Endothelial cell of umbilical vein (primary cell): ENCODE data around the gene TOR1B. TPM values are rescaled to one million over a fixed set of nuclear protein-coding genes. Genes with fewer than 3 reads are reported as not detected.

ENCODE experiments used
- BruUV-seq: library from RNA; stranded (reverse); fragments of 400-500 nt; replicated peaks from 2 replicates; lab custom pipeline; 2021; lab: Mats Ljungman, UMichigan
- CTCF ChIA-PET: fragments of 300-600, 350-600 bp; sonication (Branson Sonifier 250); formaldehyde crosslinking; loops from one replicate; lab custom pipeline; 2021; ENCODE audit warnings: antibody characterized with exemption, inconsistent platforms; lab: Charles Lee
- POLR2A ChIA-PET: fragments of 300-600, 350-600 bp; sonication (Branson Sonifier 250); formaldehyde crosslinking; loops from one replicate; lab custom pipeline; 2021; ENCODE audit warnings: antibody characterized with exemption, inconsistent platforms; lab: Charles Lee
- DNase-seq: peaks from one replicate; pipeline ENCODE4 v3.0.0-alpha.2; 2011; ENCODE audit warnings: low read depth, low spot score
- FAIRE-seq: peaks from 2 replicates; lab custom pipeline; 2011; peaks lifted over from hg19 to GRCh38; lab: Jason Lieb, UNC
- H2AFZ ChIP-seq: 2 replicates; pipeline ENCODE4 v1.6.0; 2012; ENCODE audit warnings: low read depth, low read length, control low read depth, inconsistent platforms
- H3K27ac ChIP-seq: 2 replicates; pipeline ENCODE4 v1.5.1; 2011; ENCODE audit warnings: low read depth, mild to moderate bottlenecking, control low read depth, low read length, moderate library complexity; ENCODE audit not compliant: insufficient read depth
- H3K27me3 ChIP-seq, 2 experiments: 2 replicates each; pipeline versions ENCODE4 v1.6.0 to v1.6.1; 2011; ENCODE audit warnings: low read length in 2 of 2, mixed read lengths in 1 of 2; ENCODE audit not compliant: control insufficient read depth in 2 of 2, insufficient read depth in 2 of 2
- H3K36me3 ChIP-seq, 2 experiments: 2 replicates in 1 of 2; 3 replicates in 1 of 2; pipeline ENCODE4 v1.5.1; 2011; ENCODE audit warnings: low read length in 2 of 2, mild to moderate bottlenecking in 1 of 2, moderate library complexity in 1 of 2; ENCODE audit not compliant: control insufficient read depth in 2 of 2, insufficient read depth in 2 of 2; ENCODE audit errors: extremely low read depth in 1 of 2
- H3K4me1 ChIP-seq: 3 replicates; pipeline ENCODE4 v1.5.1; 2011; ENCODE audit warnings: mild to moderate bottlenecking, low read length; ENCODE audit not compliant: control insufficient read depth, insufficient read depth; ENCODE audit errors: extremely low read depth
- H3K4me2 ChIP-seq: 2 replicates; pipeline ENCODE4 v1.6.1; 2011; ENCODE audit warnings: low read length, control low read depth, mixed read lengths; ENCODE audit not compliant: insufficient read depth
- H3K4me3 ChIP-seq, 3 experiments: fragments of 200-600 bp in 1 of 3; sonication (generic), shearing (Covaris generic) in 1 of 3; replicated peaks in 1 of 3; 2 replicates each; pipeline ENCODE4 v1.5.1; 2011 to 2016; ENCODE audit warnings: control low read depth in 3 of 3, low read length in 3 of 3, mild to moderate bottlenecking in 2 of 3, inconsistent platforms in 1 of 3, low read depth in 1 of 3, moderate library complexity in 1 of 3; ENCODE audit not compliant: insufficient read depth in 1 of 3
- H3K79me2 ChIP-seq: 2 replicates; pipeline ENCODE4 v1.6.0; 2012; ENCODE audit warnings: low read length, inconsistent platforms; ENCODE audit not compliant: control insufficient read depth, insufficient read depth
- H3K9ac ChIP-seq: replicated peaks from 2 replicates; pipeline ENCODE3; 2011; ENCODE audit warnings: low read length, control low read depth; ENCODE audit not compliant: insufficient read depth; ENCODE audit errors: extremely low read depth
- H3K9me1 ChIP-seq: replicated peaks from 3 replicates; pipeline ENCODE4 v1.6.0; 2011; ENCODE audit warnings: mild to moderate bottlenecking, low read length; ENCODE audit not compliant: control insufficient read depth, insufficient read depth; ENCODE audit errors: extremely low read depth
- H3K9me3 ChIP-seq: replicated peaks from 2 replicates; pipeline ENCODE4 v1.5.1; 2012; ENCODE audit warnings: low read length, inconsistent platforms; ENCODE audit not compliant: control insufficient read depth, insufficient read depth
- H4K20me1 ChIP-seq: replicated peaks from 2 replicates; pipeline ENCODE3; 2011; ENCODE audit warnings: mild to moderate bottlenecking, low read length; ENCODE audit not compliant: control insufficient read depth, insufficient read depth; ENCODE audit errors: extremely low read depth
- CTCF ChIP-seq, 2 donors: IDR thresholded peaks; 1 replicate in 1 of 2; 2 replicates in 1 of 2; pipeline ENCODE4 v1.5.1; 2011; ENCODE audit warnings: low read length in 2 of 2, mild to moderate bottlenecking in 2 of 2, moderate library complexity in 2 of 2, control low read depth in 1 of 2, inconsistent platforms in 1 of 2, low read depth in 1 of 2; ENCODE audit not compliant: insufficient read depth in 1 of 2; ENCODE audit errors: extremely low read depth in 1 of 2
- EZH2 ChIP-seq: IDR thresholded peaks from 2 replicates; pipeline ENCODE4 v1.6.1; 2012; ENCODE audit warnings: borderline replicate concordance, low read depth, mild to moderate bottlenecking, moderate library complexity, low read length, inconsistent platforms; ENCODE audit not compliant: severe bottlenecking
- FOS ChIP-seq: IDR thresholded peaks from 2 replicates; pipeline ENCODE4 v1.6.1; 2011; ENCODE audit warnings: mild to moderate bottlenecking, low read length, moderate library complexity, borderline replicate concordance; ENCODE audit not compliant: insufficient read depth
- GATA2 ChIP-seq: IDR thresholded peaks from 2 replicates; pipeline ENCODE4 v1.7.0; 2011; ENCODE audit warnings: low read depth, mild to moderate bottlenecking, moderate library complexity, mixed read lengths, low read length; ENCODE audit not compliant: insufficient read length, insufficient read depth
- JUN ChIP-seq: IDR thresholded peaks from 2 replicates; pipeline ENCODE4 v1.6.1; 2011; ENCODE audit warnings: borderline replicate concordance, low read depth; ENCODE audit not compliant: insufficient read length, insufficient read depth
- MYC ChIP-seq: IDR thresholded peaks from one replicate; pipeline ENCODE4 v1.6.1; 2011; ENCODE audit warnings: mild to moderate bottlenecking, low read depth, low read length
- POLR2A ChIP-seq: IDR thresholded peaks from 2 replicates; pipeline ENCODE4 v1.6.1; 2012; ENCODE audit warnings: low read depth, mild to moderate bottlenecking, control low read depth, low read length
- POLR2AphosphoS5 ChIP-seq: IDR thresholded peaks from 2 replicates; pipeline ENCODE4 v1.6.1; 2012; ENCODE audit warnings: low read depth, mild to moderate bottlenecking, control low read depth, low read length, moderate library complexity; ENCODE audit not compliant: insufficient read depth
- dilution Hi-C: fragments of 300-500 bp; cut with MboI; formaldehyde crosslinking; loops from one replicate; pipeline ENCODE4 v1.15.0; 2019; ENCODE audit warnings: low sequenced_read_pairs; ENCODE audit not compliant: extremely low pct_ligation_motif_present
- intact Hi-C: fragments of 100-400 bp; cut with micrococcal nuclease; formaldehyde crosslinking; loops from one replicate; pipeline ENCODE4 v1.10.0; 2022
- polyA plus RNA-seq, 4 experiments: library from polyadenylated mRNA; depleted of rRNA in 3 of 4; stranded (reverse) in 3 of 4; unstranded in 1 of 4; fragments of >200 nt; gene quantifications; 2 replicates each; pipeline versions ENCODE4 v1.2.1 to v1.2.3, GENCODE V29; 2011 to 2012; ENCODE audit warnings: missing spikeins in 1 of 4
- total RNA-seq: library from RNA; stranded (reverse); gene quantifications from 2 replicates; pipeline ENCODE4 v1.2.3, GENCODE V29; 2021
- TF ChIP-seq, protein P1 (sequence below): IDR thresholded peaks from 2 replicates; pipeline ENCODE4 v1.6.1; 2011; ENCODE audit not compliant: insufficient read depth, insufficient read length

The TOR1B gene
- total and polyA plus RNA-seq, 2 donors (not counting 3 experiments of a cell fraction or from before 2014, with no cell fraction given), result 27.0 to 29.5 TPM

DNA sequence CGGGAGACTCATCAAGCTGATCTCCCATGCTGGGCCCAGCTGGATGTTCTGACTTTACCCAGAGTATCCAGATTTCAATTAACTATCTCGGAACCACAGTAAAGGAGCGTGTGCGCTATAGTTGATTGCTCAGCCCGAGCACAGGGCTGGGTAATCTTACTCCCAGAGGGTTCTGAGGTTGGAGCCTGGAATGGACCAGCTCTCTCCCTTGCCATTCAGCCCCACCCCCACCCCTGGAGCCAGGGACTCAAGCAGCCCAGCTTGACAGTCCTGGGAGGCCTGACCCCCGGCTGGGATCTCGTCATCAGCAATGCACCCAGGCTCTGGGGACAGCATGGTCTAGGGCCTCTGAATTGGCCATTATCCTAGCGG is 26.4 kb upstream of the TOR1B start:
- DNase-seq, result no peak
- H3K36me3 ChIP-seq, result no peaks in the 10 kb centered on the region
- H3K4me2 ChIP-seq, result no peak overlapping the region
- ChIA-PET CTCF (interaction anchor here (0.6 to 2.5 kb wide), 13 partner anchors 8 to 638 kb away, joined by 3 to 28 read pairs (median 4); partner anchors contain the start of gene ASB6), POLR2A (no interaction called here)
- no peaks in the 10 kb centered on the region for H3K9me3 ChIP-seq
- TF ChIP-seq CTCF (IDR thresholded peaks at IDR 0.05; ENCODE audit: extremely low read depth in 1 of 2, insufficient read depth in 1 of 2, low read depth in 1 of 2, low read length in 2 of 2) (no peak), POLR2AphosphoS5 (no peak), MYC (no peak), EZH2 (no peak), POLR2A (no peak), JUN (no peak), FOS (no peak), GATA2 (no peak)
- TF ChIP-seq, protein P1, sequence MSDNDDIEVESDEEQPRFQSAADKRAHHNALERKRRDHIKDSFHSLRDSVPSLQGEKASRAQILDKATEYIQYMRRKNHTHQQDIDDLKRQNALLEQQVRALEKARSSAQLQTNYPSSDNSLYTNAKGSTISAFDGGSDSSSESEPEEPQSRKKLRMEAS, result no peak
- no peak overlapping the region for H3K9ac ChIP-seq
- dilution Hi-C loops (loop anchor here (5.0 kb wide), 1 partner anchor 49 kb away; no protein-coding TSS in a partner anchor), intact Hi-C loops (no loop called here)
- H3K27ac ChIP-seq, result no peak overlapping the region
- H3K9me1 ChIP-seq, result no peaks in the 10 kb centered on the region
- BruUV-seq, result no TSS peak
- H3K79me2 ChIP-seq, result no peaks in the 10 kb centered on the region
- FAIRE-seq, result no peak
- H3K4me3 ChIP-seq, result no peak overlapping the region
- peaks cover 0 to 2% of the 10 kb centered on the region in 2 experiments for H3K27me3 ChIP-seq
- no peaks in the 10 kb centered on the region for H4K20me1 ChIP-seq
- H3K4me1 ChIP-seq, result peaks cover 4% of the 10 kb centered on the region
- no peak overlapping the region for H2AFZ ChIP-seq
